ENCODE results near the gene IFT57.
A peak's percentile ranks its signal among the peaks of the same experiment; 100 is the strongest.

Gene IFT57

GRCh38 chr3:108125153-108125543 is 97.1 kb downstream of the IFT57 start:
- no peak for DNase-seq (ENCODE audit: low read depth in 3 of 3)

DNA sequence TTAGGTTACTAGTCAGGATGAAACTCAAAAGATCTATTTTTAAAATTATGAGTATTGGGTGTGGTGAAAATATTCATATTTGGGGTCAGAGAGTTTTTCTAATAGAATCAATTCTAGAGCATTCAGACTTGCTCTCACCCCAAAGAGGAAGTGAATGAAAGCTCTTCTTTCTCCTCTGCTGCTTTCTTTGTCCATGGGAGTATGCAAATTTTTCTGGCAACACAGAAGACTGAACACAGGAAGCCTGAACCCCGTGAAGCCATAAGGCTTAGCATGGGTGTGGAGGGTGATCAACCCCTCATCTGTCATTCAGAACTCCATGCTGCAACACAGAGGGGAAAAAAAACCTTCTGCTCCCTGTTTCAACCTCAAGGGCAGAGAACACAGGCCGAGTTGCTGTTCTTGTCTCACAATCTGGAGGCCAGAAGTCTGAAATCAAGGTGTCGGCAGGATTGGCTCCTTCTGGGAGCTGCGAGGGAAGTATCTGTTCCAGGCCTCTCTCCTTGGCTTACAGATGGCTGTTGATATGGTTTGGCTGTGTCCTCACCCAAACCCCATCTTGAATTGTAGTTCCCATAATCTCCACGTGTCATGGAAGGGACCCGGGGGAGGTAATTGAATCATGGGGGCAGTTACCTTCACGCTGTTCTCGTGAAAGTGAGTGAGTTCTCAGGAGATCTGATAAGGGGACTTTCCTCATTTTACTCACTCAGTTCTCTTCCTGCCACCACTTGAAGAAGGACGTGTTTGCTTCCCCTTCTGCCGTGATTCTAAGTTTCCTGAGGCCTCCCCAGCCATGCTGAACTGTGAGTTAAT is 97.7 kb downstream of the IFT57 start:
- peak; percentile 49 to 73 (median 52) for DNase-seq (ENCODE audit: low read depth in 3 of 3)

DNA sequence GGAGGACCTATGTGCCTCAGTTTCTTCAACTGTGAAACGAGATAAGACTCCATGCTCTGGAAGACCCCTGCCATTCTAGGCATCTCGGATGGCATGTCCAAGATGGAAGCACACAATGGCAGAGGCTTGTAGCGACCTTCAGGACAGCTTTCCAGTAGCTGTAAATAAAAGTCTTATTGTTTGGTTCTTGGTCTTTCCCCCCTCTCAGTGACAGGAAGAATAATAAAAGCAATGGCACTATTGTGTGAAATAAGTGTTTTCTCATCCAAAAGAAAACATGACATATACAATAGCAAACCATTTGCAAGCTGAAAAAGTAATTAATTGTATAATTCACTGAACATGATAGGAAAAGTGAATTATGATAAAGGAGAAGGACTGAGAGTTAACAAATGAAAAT is 98.9 kb downstream of the IFT57 start:
- DNase-seq (ENCODE audit: low read depth in 3 of 3), result no peak

- DNase-seq (ENCODE audit: low read depth in 3 of 3), result no peak
Measured at GRCh38 chr3:108122276-108122675, 99.9 kb downstream of the IFT57 start.

GRCh38 chr3:108119398-108120104 is 102.7 kb downstream of the IFT57 start:
- no peak for DNase-seq (ENCODE audit: low read depth in 3 of 3)

DNA sequence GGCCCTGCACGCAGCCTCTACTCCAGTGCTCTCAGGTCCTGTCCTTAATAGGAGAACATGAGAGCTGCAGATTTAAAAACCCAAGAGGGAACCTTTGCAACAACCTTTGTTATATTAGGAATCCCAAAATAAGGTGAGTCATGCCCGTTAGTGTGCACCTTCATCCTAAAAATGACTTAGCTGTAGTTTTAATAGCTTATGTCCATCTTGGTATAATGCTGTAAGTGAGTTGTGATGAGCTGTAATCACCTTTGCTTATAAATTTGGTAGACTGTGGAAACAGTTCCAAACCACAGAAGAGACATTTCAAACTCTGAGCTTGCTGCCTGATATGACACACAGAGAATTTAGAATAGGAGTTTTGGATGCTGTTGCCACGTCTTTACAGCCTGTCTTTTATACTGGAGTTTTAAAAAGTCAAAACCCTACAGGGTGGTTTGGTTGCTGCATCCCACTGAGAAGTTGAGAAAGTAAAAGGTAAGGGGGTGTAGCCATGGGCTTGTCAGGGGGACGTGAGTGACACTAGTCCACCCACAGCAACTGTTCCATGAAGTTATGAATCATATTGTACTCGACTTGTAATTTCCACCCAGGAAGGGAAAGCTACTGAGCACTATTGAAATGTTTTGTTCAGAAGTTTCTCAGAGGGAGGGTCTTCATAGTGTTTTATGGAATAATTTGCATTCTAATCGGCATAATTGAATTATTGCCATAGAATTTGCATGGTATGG is 104.0 kb downstream of the IFT57 start:
- no peak for DNase-seq (ENCODE audit: low read depth in 3 of 3)

GRCh38 chr3:108117241-108117775 is 104.9 kb downstream of the IFT57 start:
- DNase-seq (ENCODE audit: low read depth in 3 of 3), result no peak

DNA sequence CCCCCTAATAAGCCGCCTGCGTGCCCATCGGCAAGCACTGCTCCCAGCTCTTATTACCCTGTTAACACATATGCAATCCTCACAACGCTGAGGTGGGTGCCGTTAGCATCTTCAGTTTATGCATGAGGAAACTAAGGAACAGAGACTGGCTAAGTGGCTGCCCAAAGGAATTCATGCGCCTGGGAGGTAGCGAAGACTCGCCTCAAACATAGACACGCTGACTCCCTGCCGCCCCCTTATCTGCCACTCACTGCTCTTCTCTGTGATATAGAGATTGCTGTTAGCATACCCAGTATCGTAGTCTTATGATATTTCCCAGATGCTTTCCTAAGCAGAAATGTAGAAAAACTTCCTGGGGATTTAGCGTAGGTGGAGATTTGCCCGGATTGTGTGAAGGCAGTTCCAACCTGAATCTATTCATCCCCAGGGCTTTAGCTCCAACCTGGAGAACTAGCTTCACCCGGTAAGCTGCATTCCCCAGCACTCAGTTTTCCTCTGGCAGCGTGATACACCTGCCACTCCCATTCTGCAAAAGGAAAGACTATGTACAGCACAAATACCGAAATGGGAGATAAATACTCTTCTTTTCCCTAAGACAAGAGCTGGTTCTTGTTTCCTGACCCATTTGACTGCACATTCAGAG is 107.7 kb downstream of the IFT57 start:
- no peak for DNase-seq (ENCODE audit: low read depth in 3 of 3)

DNA sequence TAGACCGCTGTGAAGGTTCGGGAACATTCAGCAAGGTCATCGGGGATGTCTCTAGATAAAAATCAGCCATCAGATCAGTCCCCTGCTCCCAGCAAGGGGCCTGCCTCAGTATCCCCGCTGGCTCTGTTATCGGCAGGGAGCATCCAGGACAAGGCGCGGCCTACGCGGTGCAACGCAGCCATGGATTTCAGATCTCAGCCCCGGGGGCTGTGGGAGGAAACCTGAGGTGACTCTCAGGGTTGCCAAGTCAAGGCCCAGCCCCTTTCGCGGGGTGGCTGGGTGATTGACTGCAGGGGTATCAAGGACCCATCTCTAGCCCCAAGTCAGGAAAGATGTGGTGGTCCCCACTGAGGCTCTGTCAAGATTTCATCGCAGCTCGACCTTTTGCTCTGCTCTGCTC is 108.2 kb downstream of the IFT57 start:
- no peak for DNase-seq (ENCODE audit: low read depth in 3 of 3)

GRCh38 chr3:108110934-108111333 is 111.3 kb downstream of the IFT57 start:
- no peak for DNase-seq (ENCODE audit: low read depth in 3 of 3)
